IPS DF 4.7 (cell line): ENCODE results near the gene SAFB.

Experiments used
- DNase-seq: peaks from one replicate; pipeline ENCODE4 v3.0.0-alpha.2; 2013; ENCODE audit warnings: low spot score; ENCODE audit errors: extremely low read depth

SAFB gene

GRCh38 chr19:5622465-5623396 lies at the start of gene SAFB, which contains the start of gene SAFB2:
SAFB (plus strand) TSS chr19:5623083; CDS start chr19:5623206, 123 bp downstream.
SAFB2 (minus strand) TSS chr19:5622776; CDS start chr19:5622715, 61 bp downstream.
- DNase-seq = peak; percentile 97

- DNase-seq = no peak
Observed at GRCh38 chr19:5575590-5575989, 47.3 kb upstream of the SAFB start.

GRCh38 chr19:5578097-5578846 lies 44.6 kb upstream of the SAFB start:
- DNase-seq = no peak

- DNase-seq = no peak
Observed at GRCh38 chr19:5579286-5579685, 43.6 kb upstream of the SAFB start.

- no peak for DNase-seq
Observed at GRCh38 chr19:5579697-5580096, 43.2 kb upstream of the SAFB start.

GRCh38 chr19:5580161-5580571 lies 42.7 kb upstream of the SAFB start:
- DNase-seq = no peak

GRCh38 chr19:5585461-5586299 lies 37.2 kb upstream of the SAFB start:
- no peak for DNase-seq

- DNase-seq = no peak
Observed at GRCh38 chr19:5586300-5587070, 36.4 kb upstream of the SAFB start.

- no peak for DNase-seq
Observed at GRCh38 chr19:5587071-5587455, 35.8 kb upstream of the SAFB start.

GRCh38 chr19:5587661-5588060 lies 35.2 kb upstream of the SAFB start:
- no peak for DNase-seq

- DNase-seq = no peak
Observed at GRCh38 chr19:5588441-5588840, 34.4 kb upstream of the SAFB start.

GRCh38 chr19:5588906-5589676 lies 33.8 kb upstream of the SAFB start:
- no peak for DNase-seq

- no peak for DNase-seq
Observed at GRCh38 chr19:5590151-5590864, 32.6 kb upstream of the SAFB start.

GRCh38 chr19:5590865-5591154 lies 32.1 kb upstream of the SAFB start:
- DNase-seq = no peak

- no peak for DNase-seq
Observed at GRCh38 chr19:5591476-5591875, 31.4 kb upstream of the SAFB start.

- no peak for DNase-seq
Observed at GRCh38 chr19:5592531-5593342, 30.1 kb upstream of the SAFB start.

- DNase-seq = no peak
Observed at GRCh38 chr19:5593343-5594255, 29.3 kb upstream of the SAFB start.
